Head of caudate nucleus (tissue), 42 donors: ENCODE measurements around the gene CCDC187.

Source experiments
- DNase-seq, 42 donors: peaks; one replicate each; pipeline versions ENCODE4 v3.0.0 to v3.0.0-alpha.2; 2020 to 2021; ENCODE audit warnings: mixed read lengths in 7 of 42
- intact Hi-C: fragments of 100-400 bp; cut with DNase I; formaldehyde crosslinking; loops from one replicate; pipeline ENCODE4 v1.15.0; 2022

The CCDC187 gene

GRCh38 chr9:136212345-136212950 lies 91.4 kb downstream of the CCDC187 start:
- intact Hi-C loops, result no loop called here
- DNase-seq, result no peak

- intact Hi-C loops, result no loop called here
Observed at GRCh38 chr9:136211441-136212344, 92.2 kb downstream of the CCDC187 start.

GRCh38 chr9:136211006-136211405 lies 92.9 kb downstream of the CCDC187 start:
- DNase-seq, result no peak
- intact Hi-C loops, result no loop called here

More at GRCh38 chr9:136211441-136212344, 92.2 kb downstream of the CCDC187 start:
- DNase-seq, result no peak

GRCh38 chr9:136210276-136210675 lies 93.6 kb downstream of the CCDC187 start:
- no peak for DNase-seq
- intact Hi-C loops, result no loop called here

GRCh38 chr9:136209786-136210185 lies 94.1 kb downstream of the CCDC187 start:
- intact Hi-C loops, result no loop called here
- no peak for DNase-seq

- no peak for DNase-seq
- intact Hi-C loops, result no loop called here
Observed at GRCh38 chr9:136209232-136209631, 94.7 kb downstream of the CCDC187 start.

GRCh38 chr9:136208675-136209074 lies 95.2 kb downstream of the CCDC187 start:
- intact Hi-C loops, result no loop called here
- DNase-seq, result no peak

- intact Hi-C loops, result no loop called here
- no peak for DNase-seq
Observed at GRCh38 chr9:136207616-136208015, 96.3 kb downstream of the CCDC187 start.

- intact Hi-C loops, result no loop called here
- no peak for DNase-seq
Observed at GRCh38 chr9:136206602-136207275, 97.2 kb downstream of the CCDC187 start.

- intact Hi-C loops, result no loop called here
- no peak for DNase-seq
Observed at GRCh38 chr9:136205707-136205992, 98.2 kb downstream of the CCDC187 start.

GRCh38 chr9:136204838-136205706 lies 98.8 kb downstream of the CCDC187 start, which contains the start of gene LHX3:
Gene LHX3, minus strand, starts transcription at chr9:136205128. Its CDS starts 116 bp downstream, at chr9:136205012.
- intact Hi-C loops, result no loop called here
- peak in 8 of 42 donors; percentile 25 to 59 (median 34) for DNase-seq

- intact Hi-C loops, result no loop called here
- DNase-seq, result no peak
Observed at GRCh38 chr9:136204145-136204805, 99.6 kb downstream of the CCDC187 start.

GRCh38 chr9:136203408-136204144 lies 100.3 kb downstream of the CCDC187 start:
- no peak for DNase-seq
- intact Hi-C loops, result no loop called here

- intact Hi-C loops, result no loop called here
- DNase-seq, result no peak
Observed at GRCh38 chr9:136202454-136203407, 101.2 kb downstream of the CCDC187 start.

- DNase-seq, result peak in 2 of 42 donors; percentile 6 to 24
Observed at GRCh38 chr9:136201609-136202453, 102.1 kb downstream of the CCDC187 start.

GRCh38 chr9:136201174-136201573 lies 102.7 kb downstream of the CCDC187 start:
- intact Hi-C loops, result no loop called here
- no peak for DNase-seq

More at GRCh38 chr9:136201609-136202453, 102.1 kb downstream of the CCDC187 start:
- intact Hi-C loops, result no loop called here
